PFSK-1 (cell line): ENCODE data around the gene CLEC16A.

ENCODE experiments used
- FOXP2 ChIP-seq: optimal IDR thresholded peaks from 2 replicates; pipeline ENCODE3; 2011; ENCODE audit warnings: borderline replicate concordance, control low read depth, inconsistent platforms; ENCODE audit not compliant: insufficient read depth; ENCODE audit errors: extremely low read length, extremely low read depth
- POLR2AphosphoS5 ChIP-seq: IDR thresholded peaks from 2 replicates; pipeline ENCODE4 v1.6.1; 2012; ENCODE audit warnings: low read depth, mild to moderate bottlenecking, control low read depth, low read length, moderate library complexity
- SIN3A ChIP-seq: IDR thresholded peaks from 2 replicates; pipeline ENCODE4 v1.6.1; 2012; ENCODE audit warnings: mild to moderate bottlenecking, low read length, moderate library complexity, borderline replicate concordance; ENCODE audit not compliant: insufficient read depth
- TAF1 ChIP-seq: IDR thresholded peaks from 2 replicates; pipeline ENCODE4 v1.6.1; 2012; ENCODE audit warnings: low read length, control low read depth, borderline replicate concordance; ENCODE audit not compliant: insufficient read depth
- TF ChIP-seq, protein P1 (sequence below), 2 experiments: IDR thresholded peaks; 2 replicates each; pipeline versions ENCODE4 v1.6.1 to v1.8.0; 2011 to 2012; ENCODE audit warnings: low read depth in 2 of 2, low read length in 2 of 2, control low read depth in 1 of 2, inconsistent platforms in 1 of 2, mild to moderate bottlenecking in 1 of 2, moderate library complexity in 1 of 2; ENCODE audit not compliant: insufficient read depth in 1 of 2

CLEC16A gene

DNA sequence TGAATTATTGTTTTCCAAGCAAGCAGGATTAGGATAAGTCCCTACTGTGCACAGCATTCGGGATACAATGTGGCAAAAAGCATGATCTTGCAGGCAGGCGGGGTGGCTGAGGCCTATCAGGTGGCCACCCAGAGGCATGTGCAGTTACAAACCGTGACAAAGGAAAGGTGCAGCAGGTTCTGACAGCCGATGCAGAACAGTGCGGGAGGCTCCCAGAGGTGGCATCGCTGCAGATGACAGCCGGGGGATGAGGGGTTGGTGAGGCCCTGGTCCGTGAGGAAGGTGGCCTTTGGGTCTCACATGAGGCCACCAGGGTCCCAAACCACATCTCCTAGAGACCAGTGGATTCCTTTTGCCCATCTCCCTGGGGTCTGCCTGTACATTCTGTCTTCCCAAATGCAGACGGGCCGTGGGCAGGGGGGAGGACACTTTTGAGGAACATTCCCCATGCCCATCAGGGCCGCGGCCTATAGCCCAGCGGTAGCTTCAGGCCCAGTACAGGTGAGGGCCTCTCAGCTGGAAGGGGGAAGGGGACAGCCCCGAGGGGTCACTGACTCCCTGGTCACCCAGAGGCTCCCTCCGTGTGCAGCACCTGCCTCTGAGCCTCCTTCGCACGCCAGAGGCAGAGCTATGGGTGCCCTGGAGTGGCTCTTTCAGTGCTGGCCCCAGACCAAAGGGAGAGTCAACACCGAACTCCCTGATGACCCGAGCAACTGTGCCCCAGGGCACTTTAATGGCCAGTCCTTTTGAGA is 226.5 kb downstream of the CLEC16A start:
- TF ChIP-seq POLR2AphosphoS5 (no peak), FOXP2 (no peak), SIN3A (no peak), TAF1 (no peak)
- TF ChIP-seq, protein P1, sequence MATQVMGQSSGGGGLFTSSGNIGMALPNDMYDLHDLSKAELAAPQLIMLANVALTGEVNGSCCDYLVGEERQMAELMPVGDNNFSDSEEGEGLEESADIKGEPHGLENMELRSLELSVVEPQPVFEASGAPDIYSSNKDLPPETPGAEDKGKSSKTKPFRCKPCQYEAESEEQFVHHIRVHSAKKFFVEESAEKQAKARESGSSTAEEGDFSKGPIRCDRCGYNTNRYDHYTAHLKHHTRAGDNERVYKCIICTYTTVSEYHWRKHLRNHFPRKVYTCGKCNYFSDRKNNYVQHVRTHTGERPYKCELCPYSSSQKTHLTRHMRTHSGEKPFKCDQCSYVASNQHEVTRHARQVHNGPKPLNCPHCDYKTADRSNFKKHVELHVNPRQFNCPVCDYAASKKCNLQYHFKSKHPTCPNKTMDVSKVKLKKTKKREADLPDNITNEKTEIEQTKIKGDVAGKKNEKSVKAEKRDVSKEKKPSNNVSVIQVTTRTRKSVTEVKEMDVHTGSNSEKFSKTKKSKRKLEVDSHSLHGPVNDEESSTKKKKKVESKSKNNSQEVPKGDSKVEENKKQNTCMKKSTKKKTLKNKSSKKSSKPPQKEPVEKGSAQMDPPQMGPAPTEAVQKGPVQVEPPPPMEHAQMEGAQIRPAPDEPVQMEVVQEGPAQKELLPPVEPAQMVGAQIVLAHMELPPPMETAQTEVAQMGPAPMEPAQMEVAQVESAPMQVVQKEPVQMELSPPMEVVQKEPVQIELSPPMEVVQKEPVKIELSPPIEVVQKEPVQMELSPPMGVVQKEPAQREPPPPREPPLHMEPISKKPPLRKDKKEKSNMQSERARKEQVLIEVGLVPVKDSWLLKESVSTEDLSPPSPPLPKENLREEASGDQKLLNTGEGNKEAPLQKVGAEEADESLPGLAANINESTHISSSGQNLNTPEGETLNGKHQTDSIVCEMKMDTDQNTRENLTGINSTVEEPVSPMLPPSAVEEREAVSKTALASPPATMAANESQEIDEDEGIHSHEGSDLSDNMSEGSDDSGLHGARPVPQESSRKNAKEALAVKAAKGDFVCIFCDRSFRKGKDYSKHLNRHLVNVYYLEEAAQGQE (IDR thresholded peaks at IDR 0.05; ENCODE audit: insufficient read depth in 1 of 2, low read depth in 2 of 2, low read length in 2 of 2): no peak

DNA sequence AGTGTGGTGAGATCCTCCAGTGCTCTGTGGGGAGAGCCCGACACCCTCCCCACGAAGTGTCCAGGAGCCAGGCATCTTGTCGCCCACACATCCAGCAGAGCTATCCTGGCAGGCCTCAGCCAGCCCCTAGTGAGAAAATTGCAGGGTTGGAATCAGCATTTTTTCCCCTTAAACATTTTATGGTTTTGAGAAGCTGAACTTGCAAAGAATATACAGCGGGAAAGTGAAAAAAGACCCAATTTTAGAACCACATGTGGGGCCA is 227.0 kb downstream of the CLEC16A start:
- no peak for TF ChIP-seq SIN3A
- no peak for TF ChIP-seq FOXP2
- no peak for TF ChIP-seq TAF1
- no peak for TF ChIP-seq POLR2AphosphoS5
- TF ChIP-seq, protein P1 (IDR thresholded peaks at IDR 0.05; ENCODE audit: insufficient read depth in 1 of 2, low read depth in 2 of 2, low read length in 2 of 2): no peak

DNA sequence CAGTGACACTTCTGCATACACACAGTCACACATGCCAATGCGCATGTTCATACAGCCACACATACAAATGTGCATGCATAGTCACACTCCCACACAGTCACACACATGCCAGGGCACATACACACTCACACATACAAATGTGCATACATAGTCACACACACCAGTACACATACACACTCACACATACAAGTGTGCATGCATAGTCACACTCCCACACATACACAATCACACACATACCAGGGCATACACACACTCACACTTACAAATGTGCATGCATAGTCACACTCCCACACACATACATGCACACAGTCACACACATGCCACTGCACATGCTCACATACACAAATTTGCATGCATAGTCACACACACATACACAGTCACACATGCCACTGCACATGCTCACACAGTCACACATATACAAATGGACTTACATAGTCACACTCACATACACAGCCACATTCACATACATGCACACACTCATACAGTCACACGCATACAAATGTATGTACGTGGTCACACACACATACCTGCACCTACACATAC is 227.5 kb downstream of the CLEC16A start:
- TF ChIP-seq TAF1 (no peak), SIN3A (no peak), FOXP2 (no peak), POLR2AphosphoS5 (no peak)
- TF ChIP-seq, protein P1 (IDR thresholded peaks at IDR 0.05; ENCODE audit: insufficient read depth in 1 of 2, low read depth in 2 of 2, low read length in 2 of 2): no peak

DNA sequence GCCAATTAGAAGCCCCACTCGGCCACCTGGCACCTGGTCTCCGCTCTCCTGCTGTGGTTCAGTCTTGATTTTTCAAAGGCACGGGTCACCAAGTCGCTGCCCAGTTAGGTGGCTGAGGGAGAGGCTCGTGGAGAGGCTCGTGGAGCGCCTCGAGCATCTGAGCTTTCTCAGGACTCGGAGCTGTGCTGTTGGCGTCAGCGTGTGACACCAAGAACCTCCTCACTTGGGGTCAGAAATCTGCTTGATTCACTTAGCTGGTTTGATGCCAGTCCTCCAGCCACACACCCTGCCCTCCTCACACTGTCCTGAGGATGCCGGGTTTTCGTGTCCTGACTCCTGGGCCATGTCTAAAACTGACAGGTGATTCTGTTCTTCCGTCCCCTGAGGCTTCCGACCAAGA is 229.1 kb downstream of the CLEC16A start:
- TF ChIP-seq TAF1: no peak
- no peak for TF ChIP-seq POLR2AphosphoS5
- TF ChIP-seq, protein P1 (IDR thresholded peaks at IDR 0.05; ENCODE audit: insufficient read depth in 1 of 2, low read depth in 2 of 2, low read length in 2 of 2): no peak
- TF ChIP-seq FOXP2: no peak
- TF ChIP-seq SIN3A: no peak
